Karpas-422 (cell line): ENCODE data around the gene PMVK. TPM values are rescaled to one million over a fixed set of nuclear protein-coding genes. Genes with fewer than 3 reads are reported as not detected.
A peak's percentile ranks its signal among the peaks of the same experiment; 100 is the strongest.

ENCODE experiments used
- DNase-seq: peaks from one replicate; pipeline ENCODE4 v3.0.0-alpha.2; 2015
- H2AFZ ChIP-seq: fragments of 200-600 bp; sonication (generic); 2 replicates; pipeline ENCODE4 v1.6.1; 2014; ENCODE audit warnings: antibody characterized with exemption, low read length, mixed read lengths
- H3K27ac ChIP-seq: fragments of 200-600 bp; sonication (generic); 2 replicates; pipeline ENCODE4 v1.5.1; 2014; ENCODE audit warnings: mild to moderate bottlenecking, low read length, moderate library complexity
- H3K27me3 ChIP-seq: fragments of 200-600 bp; sonication (generic); 2 replicates; pipeline ENCODE4 v1.6.1; 2014; ENCODE audit warnings: low read length, mixed read lengths
- H3K36me3 ChIP-seq: fragments of 200-600 bp; sonication (generic); 2 replicates; pipeline ENCODE4 v1.6.1; 2014; ENCODE audit warnings: low read length, mixed read lengths; ENCODE audit not compliant: insufficient read depth
- H3K4me1 ChIP-seq: fragments of 200-600 bp; sonication (generic); 2 replicates; pipeline ENCODE4 v1.6.1; 2014; ENCODE audit warnings: mild to moderate bottlenecking, low read length, mixed read lengths
- H3K4me2 ChIP-seq: fragments of 200-600 bp; sonication (generic); 2 replicates; pipeline ENCODE4 v1.6.1; 2014; ENCODE audit warnings: low read length, low read depth, mild to moderate bottlenecking; ENCODE audit not compliant: poor library complexity, severe bottlenecking
- H3K4me3 ChIP-seq: fragments of 200-600 bp; sonication (generic); 2 replicates; pipeline ENCODE4 v1.5.1; 2014; ENCODE audit warnings: mild to moderate bottlenecking, antibody characterized with exemption, low read length, mixed read lengths
- H3K79me2 ChIP-seq: fragments of 200-600 bp; sonication (generic); 2 replicates; pipeline ENCODE4 v1.6.1; 2014; ENCODE audit warnings: mild to moderate bottlenecking, low read length, mixed read lengths
- H3K9ac ChIP-seq: fragments of 200-600 bp; sonication (generic); 2 replicates; pipeline ENCODE4 v1.6.0; 2014; ENCODE audit warnings: low read length
- H3K9me2 ChIP-seq: fragments of 200-600 bp; sonication (generic), shearing (Covaris generic); replicated peaks from 2 replicates; pipeline ENCODE4 v1.6.0; 2014; ENCODE audit warnings: mild to moderate bottlenecking, low read length, moderate library complexity; ENCODE audit not compliant: insufficient read depth
- H3K9me3 ChIP-seq: fragments of 300-700, 200-600 bp; sonication (generic); 2 replicates; pipeline ENCODE4 v1.6.1; 2014; ENCODE audit warnings: low read length, mixed read lengths
- H4K20me1 ChIP-seq: fragments of 200-600 bp; sonication (generic); 2 replicates; pipeline ENCODE4 v1.6.1; 2014; ENCODE audit warnings: mild to moderate bottlenecking, antibody characterized with exemption, low read length, low read depth; ENCODE audit not compliant: insufficient read depth
- total RNA-seq: library from RNA; depleted of rRNA; stranded (reverse); fragments of >200 nt; shearing (Covaris generic); gene quantifications from 2 replicates; pipeline ENCODE4 v1.2.3, GENCODE V29; 2014; ENCODE audit warnings: low replicate concordance

Gene PMVK
- total RNA-seq, 1 experiment from 2014 or later = 11.1 TPM

GRCh38 chr1:154969860-154970452 lies 33.4 kb upstream of the PMVK start:
- Histone ChIP-seq H3K27ac (no peak overlapping the region), H2AFZ (no peak overlapping the region), H3K4me1 (peaks cover 39% of the 10 kb centered on the region), H3K9ac (peak overlapping the region; percentile 53), H3K36me3 (peaks cover 5% of the 10 kb centered on the region; the same call in 1 of the 2 replicates), H3K4me3 (peak overlapping the region; percentile 30; the same call in 1 of the 2 replicates), H3K27me3 (no peaks in the 10 kb centered on the region), H3K9me2 (no peaks in the 10 kb centered on the region), H3K4me2 (peak overlapping the region; percentile 55), H4K20me1 (no peaks in the 10 kb centered on the region), H3K79me2 (peaks cover 42% of the 10 kb centered on the region), H3K9me3 (no peaks in the 10 kb centered on the region)
- no peak for DNase-seq

GRCh38 chr1:154969246-154969645 lies 32.7 kb upstream of the PMVK start:
- DNase-seq = no peak
- peaks cover 39% of the 10 kb centered on the region for H3K4me1 ChIP-seq
- H4K20me1 ChIP-seq = no peaks in the 10 kb centered on the region
- H3K79me2 ChIP-seq = peaks cover 41% of the 10 kb centered on the region
- no peak overlapping the region for H2AFZ ChIP-seq
- H3K27ac ChIP-seq = no peak overlapping the region
- H3K9me2 ChIP-seq = no peaks in the 10 kb centered on the region
- H3K9ac ChIP-seq = no peak overlapping the region
- H3K27me3 ChIP-seq = no peaks in the 10 kb centered on the region
- no peak overlapping the region for H3K4me3 ChIP-seq
- no peak overlapping the region for H3K4me2 ChIP-seq
- peaks cover 5% of the 10 kb centered on the region; the same call in 1 of the 2 replicates for H3K36me3 ChIP-seq
- no peaks in the 10 kb centered on the region for H3K9me3 ChIP-seq

- Histone ChIP-seq H4K20me1 (no peaks in the 10 kb centered on the region), H3K4me2 (no peak overlapping the region), H3K27me3 (no peaks in the 10 kb centered on the region), H3K79me2 (peaks cover 41% of the 10 kb centered on the region), H3K4me3 (no peak overlapping the region), H3K36me3 (peaks cover 8% of the 10 kb centered on the region; the same call in 1 of the 2 replicates), H3K9me2 (no peaks in the 10 kb centered on the region), H3K9ac (no peak overlapping the region), H3K4me1 (peaks cover 40% of the 10 kb centered on the region), H3K27ac (no peak overlapping the region), H2AFZ (no peak overlapping the region), H3K9me3 (no peaks in the 10 kb centered on the region)
- DNase-seq = no peak
Measured at GRCh38 chr1:154968731-154969130, 32.2 kb upstream of the PMVK start.

- Histone ChIP-seq H3K9me3 (no peaks in the 10 kb centered on the region), H3K9me2 (no peaks in the 10 kb centered on the region), H3K79me2 (peaks cover 43% of the 10 kb centered on the region), H3K36me3 (peaks cover 13% of the 10 kb centered on the region; the same call in 1 of the 2 replicates), H3K27me3 (no peaks in the 10 kb centered on the region), H3K4me3 (no peak overlapping the region), H4K20me1 (no peaks in the 10 kb centered on the region), H3K4me1 (peaks cover 41% of the 10 kb centered on the region), H3K9ac (no peak overlapping the region), H3K4me2 (no peak overlapping the region), H2AFZ (no peak overlapping the region), H3K27ac (no peak overlapping the region)
- DNase-seq = no peak
Measured at GRCh38 chr1:154967331-154967950, 30.9 kb upstream of the PMVK start.

GRCh38 chr1:154966111-154966510 lies 29.6 kb upstream of the PMVK start:
- no peaks in the 10 kb centered on the region for H3K27me3 ChIP-seq
- no peak overlapping the region for H3K27ac ChIP-seq
- no peaks in the 10 kb centered on the region for H3K9me2 ChIP-seq
- H3K9me3 ChIP-seq = no peaks in the 10 kb centered on the region
- H3K9ac ChIP-seq = no peak overlapping the region
- H3K79me2 ChIP-seq = peaks cover 42% of the 10 kb centered on the region
- no peak overlapping the region for H3K4me3 ChIP-seq
- H4K20me1 ChIP-seq = no peaks in the 10 kb centered on the region
- peaks cover 36% of the 10 kb centered on the region for H3K4me1 ChIP-seq
- H2AFZ ChIP-seq = no peak overlapping the region
- no peak overlapping the region for H3K4me2 ChIP-seq
- peaks cover 13% of the 10 kb centered on the region; the same call in 1 of the 2 replicates for H3K36me3 ChIP-seq
- no peak for DNase-seq

GRCh38 chr1:154964359-154964758 lies 27.8 kb upstream of the PMVK start:
- peaks cover 36% of the 10 kb centered on the region for H3K79me2 ChIP-seq
- H3K9me3 ChIP-seq = no peaks in the 10 kb centered on the region
- no peaks in the 10 kb centered on the region for H3K27me3 ChIP-seq
- H3K4me1 ChIP-seq = peaks cover 28% of the 10 kb centered on the region
- no peak overlapping the region for H2AFZ ChIP-seq
- no peak overlapping the region for H3K27ac ChIP-seq
- H3K36me3 ChIP-seq = peaks cover 13% of the 10 kb centered on the region; the same call in 1 of the 2 replicates
- no peaks in the 10 kb centered on the region for H4K20me1 ChIP-seq
- H3K4me2 ChIP-seq = no peak overlapping the region
- DNase-seq = no peak
- H3K9me2 ChIP-seq = no peaks in the 10 kb centered on the region
- no peak overlapping the region for H3K4me3 ChIP-seq
- no peak overlapping the region for H3K9ac ChIP-seq

- peaks cover 23% of the 10 kb centered on the region for H3K4me1 ChIP-seq
- H3K9me2 ChIP-seq = no peaks in the 10 kb centered on the region
- peak overlapping the region; percentile 93 for H3K4me3 ChIP-seq
- peaks cover 32% of the 10 kb centered on the region for H3K79me2 ChIP-seq
- no peaks in the 10 kb centered on the region for H3K9me3 ChIP-seq
- DNase-seq = no peak
- peak overlapping the region; percentile 89 for H3K4me2 ChIP-seq
- no peaks in the 10 kb centered on the region for H3K27me3 ChIP-seq
- H2AFZ ChIP-seq = no peak overlapping the region
- H3K27ac ChIP-seq = no peak overlapping the region
- no peaks in the 10 kb centered on the region for H4K20me1 ChIP-seq
- H3K36me3 ChIP-seq = peaks cover 13% of the 10 kb centered on the region; the same call in 1 of the 2 replicates
- H3K9ac ChIP-seq = peak overlapping the region; percentile 98
Measured at GRCh38 chr1:154963643-154964042, 27.1 kb upstream of the PMVK start.

- Histone ChIP-seq H2AFZ (no peak overlapping the region), H3K4me1 (peaks cover 23% of the 10 kb centered on the region), H3K9ac (peak overlapping the region; percentile 98), H3K79me2 (peaks cover 32% of the 10 kb centered on the region), H3K9me3 (no peaks in the 10 kb centered on the region), H3K27ac (peak overlapping the region; percentile 87), H4K20me1 (no peaks in the 10 kb centered on the region), H3K27me3 (no peaks in the 10 kb centered on the region), H3K4me3 (peak overlapping the region; percentile 93), H3K4me2 (peak overlapping the region; percentile 89), H3K36me3 (peaks cover 13% of the 10 kb centered on the region; the same call in 1 of the 2 replicates), H3K9me2 (no peaks in the 10 kb centered on the region)
- DNase-seq = peak; percentile 59
Measured at GRCh38 chr1:154962795-154963330, 26.3 kb upstream of the PMVK start.
